ENCODE measurements around the gene SLC15A4.

SLC15A4 gene

GRCh38 chr12:128794661-128795529 is 28.9 kb downstream of the SLC15A4 start:
- no peak for DNase-seq (ENCODE audit: low read depth)

- DNase-seq (ENCODE audit: low read depth), result no peak
These were observed 30.1 kb downstream of the SLC15A4 start for GRCh38 chr12:128793701-128794100.

GRCh38 chr12:128792881-128793280 is 30.9 kb downstream of the SLC15A4 start:
- DNase-seq (ENCODE audit: low read depth), result no peak

- DNase-seq (ENCODE audit: low read depth), result no peak
These were observed 31.4 kb downstream of the SLC15A4 start for GRCh38 chr12:128792398-128792797.

GRCh38 chr12:128791395-128792322 is 32.1 kb downstream of the SLC15A4 start:
- DNase-seq (ENCODE audit: low read depth), result no peak

- no peak for DNase-seq (ENCODE audit: low read depth)
These were observed 32.9 kb downstream of the SLC15A4 start for GRCh38 chr12:128790653-128791373.

GRCh38 chr12:128790221-128790620 is 33.5 kb downstream of the SLC15A4 start:
- no peak for DNase-seq (ENCODE audit: low read depth)

GRCh38 chr12:128789356-128789929 is 34.3 kb downstream of the SLC15A4 start:
- no peak for DNase-seq (ENCODE audit: low read depth)

GRCh38 chr12:128787827-128788226 is 35.9 kb downstream of the SLC15A4 start:
- no peak for DNase-seq (ENCODE audit: low read depth)

- DNase-seq (ENCODE audit: low read depth), result no peak
These were observed 36.9 kb downstream of the SLC15A4 start for GRCh38 chr12:128786741-128787391.

GRCh38 chr12:128784030-128784760 is 39.6 kb downstream of the SLC15A4 start:
- no peak for DNase-seq (ENCODE audit: low read depth)

GRCh38 chr12:128783129-128783574 is 40.6 kb downstream of the SLC15A4 start:
- no peak for DNase-seq (ENCODE audit: low read depth)

- DNase-seq (ENCODE audit: low read depth), result no peak
These were observed 43.9 kb downstream of the SLC15A4 start for GRCh38 chr12:128779901-128780300.

- DNase-seq (ENCODE audit: low read depth), result no peak
These were observed 51.5 kb downstream of the SLC15A4 start for GRCh38 chr12:128772249-128772648.

- DNase-seq (ENCODE audit: low read depth), result no peak
These were observed 52.1 kb downstream of the SLC15A4 start for GRCh38 chr12:128771681-128772080.

- DNase-seq (ENCODE audit: low read depth), result no peak
These were observed 56.2 kb downstream of the SLC15A4 start for GRCh38 chr12:128767518-128767917.

- DNase-seq (ENCODE audit: low read depth), result no peak
These were observed 56.8 kb downstream of the SLC15A4 start for GRCh38 chr12:128766738-128767501.

- no peak for DNase-seq (ENCODE audit: low read depth)
These were observed 60.4 kb downstream of the SLC15A4 start for GRCh38 chr12:128763395-128763794.

- DNase-seq (ENCODE audit: low read depth), result no peak
These were observed 62.4 kb downstream of the SLC15A4 start for GRCh38 chr12:128761379-128761790.

GRCh38 chr12:128755566-128755965 is 68.2 kb downstream of the SLC15A4 start:
- no peak for DNase-seq (ENCODE audit: low read depth)

Data from stimulated activated CD8-positive, alpha-beta memory T cell treated with anti-CD3 and anti-CD28 coated beads, Interleukin-15, amount 100 ng/mL, for 1 hour (primary cell).